Brain microvascular endothelial cell (primary cell): Measurements from ENCODE around the gene PPY.
"Not testable (repeated sequence)": the region's sequence is repeated elsewhere in the genome, so short reads cannot be mapped to it uniquely, and the experiment has no call there.

Experiments
- DNase-seq: peaks from one replicate; pipeline ENCODE4 v3.0.0-alpha.2; 2020
- H3K27ac ChIP-seq: fragments of 250-450 bp; sonication (Bioruptor Pico); 2 replicates; pipeline ENCODE4 v1.5.1; 2020; ENCODE audit warnings: mild to moderate bottlenecking, moderate library complexity
- H3K27me3 ChIP-seq: fragments of 250-450 bp; sonication (Bioruptor Pico); replicated peaks from 2 replicates; pipeline ENCODE4 v1.5.1; 2020; ENCODE audit warnings: mild to moderate bottlenecking
- H3K36me3 ChIP-seq: fragments of 250-450 bp; sonication (Bioruptor Pico); replicated peaks from 2 replicates; pipeline ENCODE4 v1.5.1; 2020; ENCODE audit warnings: mild to moderate bottlenecking
- H3K4me3 ChIP-seq: 2 replicates; pipeline ENCODE4 v1.5.1; 2011; ENCODE audit warnings: low read depth, mild to moderate bottlenecking, control low read depth, low read length, moderate library complexity
- CTCF ChIP-seq: IDR thresholded peaks from 2 replicates; pipeline ENCODE4 v1.5.1; 2011; ENCODE audit warnings: low read depth, mild to moderate bottlenecking, moderate library complexity, low read length, control low read depth, inconsistent platforms; ENCODE audit errors: missing control alignments
- in situ Hi-C: cut with HindIII; loops from 2 replicates; pipeline ENCODE4 v1.10.0; 2017; ENCODE audit warnings: low sequenced_read_pairs, low pct_ligation_motif_present

Gene PPY

GRCh38 chr17:43967251-43967875 lies 25.1 kb upstream of the PPY start:
- Histone ChIP-seq H3K4me3 (no peak overlapping the region), H3K27me3 (no peaks in the 10 kb centered on the region), H3K27ac (no peak overlapping the region), H3K36me3 (no peaks in the 10 kb centered on the region)
- no peak for DNase-seq
- TF ChIP-seq CTCF: no peak
- in situ Hi-C loops: no loop called here

- H3K36me3 ChIP-seq: no peaks in the 10 kb centered on the region
- no peaks in the 10 kb centered on the region for H3K27me3 ChIP-seq
- H3K4me3 ChIP-seq: no peak overlapping the region
- TF ChIP-seq CTCF: no peak
- DNase-seq: no peak
- no peak overlapping the region for H3K27ac ChIP-seq
- in situ Hi-C loops: no loop called here
Measured at GRCh38 chr17:43966276-43966675, 24.0 kb upstream of the PPY start.

- no peak for DNase-seq
- H3K27ac ChIP-seq: no peak overlapping the region
- H3K4me3 ChIP-seq: no peak overlapping the region
- in situ Hi-C loops: no loop called here
- no peaks in the 10 kb centered on the region for H3K27me3 ChIP-seq
- H3K36me3 ChIP-seq: no peaks in the 10 kb centered on the region
- TF ChIP-seq CTCF: no peak
Measured at GRCh38 chr17:43962479-43962878, 20.2 kb upstream of the PPY start.

- Histone ChIP-seq H3K27ac (no peak overlapping the region), H3K4me3 (no peak overlapping the region), H3K36me3 (no peaks in the 10 kb centered on the region), H3K27me3 (no peaks in the 10 kb centered on the region)
- no peak for TF ChIP-seq CTCF
- DNase-seq: no peak
- in situ Hi-C loops: no loop called here
Measured at GRCh38 chr17:43961954-43962353, 19.7 kb upstream of the PPY start.

GRCh38 chr17:43961292-43961691 lies 19.0 kb upstream of the PPY start:
- H3K36me3 ChIP-seq, H3K27me3 ChIP-seq, DNase-seq, H3K27ac ChIP-seq, H3K4me3 ChIP-seq, in situ Hi-C loops: not testable (repeated sequence)

GRCh38 chr17:43958748-43959352 lies 16.6 kb upstream of the PPY start:
- in situ Hi-C loops: no loop called here
- no peak for TF ChIP-seq CTCF
- Histone ChIP-seq H3K4me3 (no peak overlapping the region), H3K27ac (no peak overlapping the region), H3K36me3 (no peaks in the 10 kb centered on the region), H3K27me3 (peaks cover 6% of the 10 kb centered on the region)
- DNase-seq: no peak
